GM21717 (cell line): ENCODE results near the gene NRP2.

Source experiments
- ATAC-seq: cut with Tn5 transposase; IDR thresholded peaks from one replicate; pipeline ENCODE4 v1.9.1; 2021; ENCODE audit warnings: mild to moderate bottlenecking, moderate library complexity; ENCODE audit not compliant: unreplicated experiment

NRP2 gene

GRCh38 chr2:205800773-205801172 is 118.5 kb downstream of the NRP2 start:
- no peak for ATAC-seq

GRCh38 chr2:205802065-205802464 is 119.8 kb downstream of the NRP2 start:
- no peak for ATAC-seq

- no peak for ATAC-seq
These were observed 120.6 kb downstream of the NRP2 start for GRCh38 chr2:205802941-205803340.

GRCh38 chr2:205803500-205803899 is 121.2 kb downstream of the NRP2 start:
- ATAC-seq: no peak

GRCh38 chr2:205805136-205805535 is 122.8 kb downstream of the NRP2 start:
- ATAC-seq: no peak

- no peak for ATAC-seq
These were observed 124.0 kb downstream of the NRP2 start for GRCh38 chr2:205806143-205806905.

GRCh38 chr2:205807229-205807628 is 124.9 kb downstream of the NRP2 start:
- ATAC-seq: no peak

DNA sequence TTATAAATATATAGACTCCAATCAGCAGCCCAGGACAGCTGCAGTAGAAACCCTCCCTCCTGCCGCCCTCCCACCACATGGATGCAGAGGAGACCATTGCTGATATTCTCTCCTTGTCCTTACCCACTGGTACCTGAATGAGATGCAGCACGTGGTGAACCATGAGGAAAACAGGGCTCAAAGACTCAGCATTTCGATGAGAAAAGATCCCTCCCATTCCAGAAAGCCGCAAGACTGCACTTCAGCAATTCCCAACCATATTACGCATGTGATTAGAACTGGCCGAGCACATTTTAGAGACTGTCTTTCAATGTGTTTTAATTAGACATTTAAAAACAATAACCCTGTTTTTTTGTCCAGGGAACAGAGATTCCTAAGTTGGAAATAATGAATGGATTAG is 125.5 kb downstream of the NRP2 start:
- no peak for ATAC-seq

DNA sequence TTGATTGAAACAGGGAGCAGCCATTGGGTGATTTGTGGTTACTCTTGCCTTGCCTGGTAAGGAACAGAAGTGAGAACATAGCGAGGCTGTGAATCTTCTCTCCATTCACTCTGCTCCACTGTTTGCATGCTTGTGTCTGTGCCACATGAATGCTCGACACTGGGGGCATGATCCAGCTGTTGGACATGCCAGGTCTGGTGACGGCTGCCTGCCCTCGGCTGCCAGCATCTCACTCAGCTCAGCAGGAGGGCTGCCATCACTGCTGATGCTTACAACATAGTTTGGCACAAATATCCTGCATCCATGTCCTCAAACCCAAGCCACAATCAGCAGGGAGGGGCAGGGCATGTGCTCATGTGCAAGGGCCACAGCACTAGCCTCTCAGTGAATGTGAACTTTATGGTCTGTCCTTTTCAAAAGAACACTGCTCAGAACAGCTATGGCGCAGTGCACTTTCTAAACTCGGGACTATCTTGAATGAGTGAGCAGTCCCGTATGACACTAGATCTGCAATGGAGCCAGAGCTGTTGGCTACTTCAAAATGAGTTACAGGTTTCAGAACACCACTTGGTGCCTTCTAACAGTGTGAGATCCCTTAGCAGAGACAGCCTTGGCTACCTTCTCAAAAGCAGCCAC is 126.3 kb downstream of the NRP2 start:
- ATAC-seq: no peak

GRCh38 chr2:205811387-205811786 is 129.1 kb downstream of the NRP2 start:
- no peak for ATAC-seq

DNA sequence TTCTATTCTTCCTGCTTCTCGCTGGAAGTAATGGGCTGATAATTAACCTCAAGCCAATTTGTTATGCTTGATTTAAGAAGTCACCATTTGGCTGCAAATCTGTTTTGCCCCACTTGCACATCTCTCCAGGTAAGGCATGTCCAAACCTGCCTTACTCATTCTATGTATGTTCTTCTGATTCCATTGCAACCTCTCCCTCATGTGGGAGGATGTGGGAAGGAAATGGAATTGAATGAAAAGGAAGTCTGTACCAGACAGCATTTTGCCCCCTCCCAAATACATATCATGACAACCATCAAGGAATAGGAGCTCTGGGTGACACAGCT is 131.7 kb downstream of the NRP2 start:
- no peak for ATAC-seq

GRCh38 chr2:205815673-205816072 is 133.4 kb downstream of the NRP2 start:
- no peak for ATAC-seq

- ATAC-seq: no peak
These were observed 134.0 kb downstream of the NRP2 start for GRCh38 chr2:205816268-205816667.

GRCh38 chr2:205822579-205822978 is 140.3 kb downstream of the NRP2 start:
- no peak for ATAC-seq

DNA sequence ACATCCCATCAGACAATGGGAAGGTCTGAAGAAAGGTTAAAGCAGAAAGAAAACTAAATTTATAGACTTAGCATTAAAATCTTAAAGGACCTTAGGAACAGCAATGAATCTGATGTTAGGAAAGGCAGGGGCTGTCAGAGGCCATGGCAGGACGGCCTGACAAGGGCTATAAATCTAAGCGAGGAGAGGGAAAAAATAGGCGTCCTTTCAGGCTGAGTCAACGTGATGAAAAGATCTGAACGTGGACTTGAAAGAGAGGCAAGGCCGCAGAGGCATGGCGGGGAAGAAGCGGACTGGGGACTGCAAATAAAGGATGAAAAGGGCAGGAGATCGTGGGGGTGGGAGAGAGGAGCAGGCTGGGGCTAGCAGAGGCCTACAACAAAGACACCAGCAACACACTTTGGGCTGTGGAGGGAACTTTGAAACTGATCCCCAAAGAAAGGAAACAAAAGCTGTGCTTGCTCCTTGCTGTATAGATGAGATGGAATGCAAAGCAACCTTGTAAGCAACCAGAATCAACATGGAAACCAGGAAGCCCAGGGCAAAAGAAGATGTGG is 145.6 kb downstream of the NRP2 start:
- no peak for ATAC-seq

GRCh38 chr2:205833864-205834263 is 151.6 kb downstream of the NRP2 start:
- ATAC-seq: no peak

DNA sequence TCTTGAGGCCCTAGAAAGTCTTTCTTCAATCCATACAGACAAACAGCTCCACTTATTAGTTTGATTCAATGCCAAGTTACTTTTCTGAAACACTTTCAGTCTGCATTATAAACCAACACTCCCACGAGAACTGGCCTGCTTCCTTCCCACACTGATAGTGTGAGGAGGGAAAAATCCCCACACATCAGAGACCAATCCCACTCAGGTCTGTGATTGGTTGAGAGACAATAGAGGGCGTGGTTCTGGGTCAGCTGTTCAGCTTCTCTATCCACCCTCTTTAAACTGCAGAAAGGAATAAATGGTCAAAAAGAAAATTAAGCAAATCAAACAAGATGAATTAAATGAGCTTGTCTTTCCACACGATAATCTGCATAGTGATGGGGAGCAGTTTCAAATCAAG is 152.5 kb downstream of the NRP2 start:
- ATAC-seq: no peak

DNA sequence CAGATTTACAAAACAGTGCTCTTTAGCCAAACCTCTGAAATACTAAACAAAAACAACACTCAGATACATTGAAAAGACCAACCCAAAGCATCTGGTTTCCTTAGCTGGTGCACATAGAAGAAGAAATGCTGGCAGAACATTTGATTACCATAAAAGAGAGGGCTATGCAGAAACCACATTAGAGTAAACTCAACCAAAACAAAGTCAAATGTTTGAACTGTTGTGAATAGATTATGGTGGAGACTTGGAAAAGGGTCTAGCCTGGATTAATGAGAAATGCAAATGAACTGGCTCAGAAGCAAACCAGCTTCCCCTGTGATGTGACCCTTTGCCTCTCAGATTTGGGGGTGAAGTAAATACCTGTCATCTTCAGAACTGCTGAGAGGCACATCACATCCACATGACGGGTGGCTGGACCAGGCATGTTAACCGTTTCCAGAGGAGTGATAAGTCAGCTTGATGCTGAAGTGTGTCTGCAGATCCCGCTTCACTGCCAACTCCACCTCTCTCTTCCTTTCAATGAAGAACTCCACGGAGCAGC is 153.0 kb downstream of the NRP2 start:
- no peak for ATAC-seq

DNA sequence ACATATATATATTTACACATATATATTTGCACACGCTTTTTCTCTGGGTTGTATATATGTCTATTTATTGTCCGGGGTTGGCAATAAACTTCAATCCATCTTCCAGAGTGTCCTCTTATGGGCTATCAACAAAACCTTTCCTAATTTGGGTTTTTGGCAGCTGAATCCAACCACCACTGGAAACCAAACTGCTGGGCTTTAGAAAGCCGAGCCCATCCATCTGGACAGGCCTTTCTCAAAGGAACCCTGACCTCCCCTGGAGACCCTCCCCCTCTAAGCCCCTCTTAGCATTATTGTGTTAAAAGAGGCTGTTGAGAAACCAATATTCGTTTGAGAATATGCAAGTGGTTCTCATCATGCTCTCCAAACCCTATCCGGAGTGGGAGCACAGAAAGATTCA is 153.6 kb downstream of the NRP2 start:
- no peak for ATAC-seq

DNA sequence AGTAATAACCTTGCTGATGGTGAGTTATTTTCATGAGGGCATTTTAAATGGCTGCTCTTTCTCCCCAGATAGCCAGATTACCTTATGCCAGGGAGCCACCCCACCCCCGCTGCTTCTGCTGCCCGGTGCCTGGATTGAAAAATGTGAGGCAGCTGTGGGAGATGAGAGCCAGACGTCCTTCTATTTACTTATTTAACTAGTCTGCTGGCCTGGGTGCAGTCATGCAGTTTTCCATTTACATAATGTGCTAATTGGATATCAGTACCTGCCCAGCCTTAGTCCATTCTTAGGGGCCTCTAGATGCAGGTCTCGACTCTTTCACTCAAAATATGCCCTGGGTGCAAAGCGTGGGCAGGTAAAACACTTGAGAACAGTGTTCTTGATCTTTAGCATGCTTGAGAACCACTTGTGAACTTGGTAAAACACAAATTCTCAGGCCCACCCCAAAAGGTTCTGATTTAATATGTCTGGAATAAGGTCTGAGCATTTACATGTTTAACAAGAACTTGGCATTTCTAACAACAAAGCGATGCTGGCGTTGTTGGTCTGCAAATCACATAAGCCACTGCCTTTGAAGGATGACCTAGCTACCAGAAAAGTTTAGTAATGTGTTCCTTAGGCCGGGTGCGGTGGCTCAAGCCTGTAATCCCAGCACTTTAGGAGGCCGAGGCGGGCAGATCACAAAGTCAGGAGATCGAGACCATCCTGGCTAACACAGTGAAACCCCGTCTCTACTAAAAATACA is 154.3 kb downstream of the NRP2 start:
- ATAC-seq: no peak

GRCh38 chr2:205837663-205838062 is 155.4 kb downstream of the NRP2 start:
- no peak for ATAC-seq

- no peak for ATAC-seq
These were observed 163.1 kb downstream of the NRP2 start for GRCh38 chr2:205845446-205845845.
